Parathyroid adenoma (tissue), 2 donors: ENCODE results near the gene BTNL8.

ENCODE experiments used
- H2AFZ ChIP-seq: fragments of 300-600 bp; sonication (generic); one replicate; pipeline ENCODE4 v1.7.0; 2017; ENCODE audit warnings: antibody characterized with exemption, mild to moderate bottlenecking
- H3K27ac ChIP-seq: fragments of 300-600 bp; sonication (generic); one replicate; pipeline ENCODE4 v1.7.0; 2017
- H3K27me3 ChIP-seq: fragments of 300-600 bp; sonication (generic); one replicate; pipeline ENCODE4 v1.7.0; 2017; ENCODE audit warnings: low read length; ENCODE audit not compliant: control insufficient read depth, insufficient read depth
- H3K36me3 ChIP-seq: fragments of 300-600 bp; sonication (generic); one replicate; pipeline ENCODE4 v1.7.0; 2017; ENCODE audit warnings: low read length; ENCODE audit not compliant: control insufficient read depth, insufficient read depth
- H3K4me1 ChIP-seq: fragments of 300-600 bp; sonication (generic); one replicate; pipeline ENCODE4 v1.7.0; 2017; ENCODE audit warnings: control low read depth
- H3K4me2 ChIP-seq: fragments of 300-600 bp; sonication (generic); one replicate; pipeline ENCODE4 v1.7.0; 2017; ENCODE audit warnings: low read length
- H3K4me3 ChIP-seq: fragments of 300-600 bp; sonication (generic); one replicate; pipeline ENCODE4 v1.7.0; 2017; ENCODE audit warnings: low read depth, low read length
- H3K79me2 ChIP-seq: fragments of 300-600 bp; sonication (generic); one replicate; pipeline ENCODE4 v1.7.0; 2017; ENCODE audit warnings: control low read depth
- H3K9ac ChIP-seq: fragments of 300-600 bp; sonication (generic); one replicate; pipeline ENCODE4 v1.7.0; 2017; ENCODE audit warnings: mild to moderate bottlenecking
- H3K9me3 ChIP-seq: fragments of 300-600 bp; sonication (generic); one replicate; pipeline ENCODE4 v1.7.0; 2017; ENCODE audit warnings: low read length; ENCODE audit not compliant: control insufficient read depth
- CTCF ChIP-seq: fragments of 300-600 bp; sonication (generic); IDR thresholded peaks from one replicate; pipeline ENCODE4 v1.7.0; 2017; ENCODE audit warnings: antibody characterized with exemption, mild to moderate bottlenecking
- donor health status: primary hyperparathyroidism.

BTNL8 gene

GRCh38 chr5:180910182-180910581 is 11.2 kb downstream of the BTNL8 start:
- Histone ChIP-seq H3K4me2 (no peak overlapping the region), H3K9ac (no peak overlapping the region), H3K36me3 (no peaks in the 10 kb centered on the region), H3K9me3 (no peaks in the 10 kb centered on the region), H3K27ac (peak overlapping the region; percentile 25), H3K27me3 (no peaks in the 10 kb centered on the region), H2AFZ (no peak overlapping the region), H3K4me3 (no peak overlapping the region), H3K4me1 (no peaks in the 10 kb centered on the region), H3K79me2 (no peaks in the 10 kb centered on the region)
- TF ChIP-seq CTCF, result no peak

- Histone ChIP-seq H3K4me3 (no peak overlapping the region), H3K9me3 (no peaks in the 10 kb centered on the region), H3K27ac (no peak overlapping the region), H2AFZ (no peak overlapping the region), H3K9ac (no peak overlapping the region), H3K27me3 (no peaks in the 10 kb centered on the region), H3K4me1 (no peaks in the 10 kb centered on the region), H3K4me2 (no peak overlapping the region), H3K79me2 (no peaks in the 10 kb centered on the region), H3K36me3 (no peaks in the 10 kb centered on the region)
- no peak for TF ChIP-seq CTCF
These were observed 11.8 kb downstream of the BTNL8 start for GRCh38 chr5:180910735-180911134.

- Histone ChIP-seq H3K4me1 (no peaks in the 10 kb centered on the region), H3K79me2 (no peaks in the 10 kb centered on the region), H3K36me3 (no peaks in the 10 kb centered on the region), H3K27ac (no peak overlapping the region), H3K9me3 (no peaks in the 10 kb centered on the region), H3K27me3 (no peaks in the 10 kb centered on the region), H3K4me2 (no peak overlapping the region), H3K4me3 (no peak overlapping the region), H3K9ac (no peak overlapping the region), H2AFZ (no peak overlapping the region)
- no peak for TF ChIP-seq CTCF
These were observed 15.7 kb downstream of the BTNL8 start for GRCh38 chr5:180914646-180915045.

- H3K4me3 ChIP-seq, result no peak overlapping the region
- H2AFZ ChIP-seq, result no peak overlapping the region
- no peaks in the 10 kb centered on the region for H3K79me2 ChIP-seq
- TF ChIP-seq CTCF, result no peak
- no peak overlapping the region for H3K27ac ChIP-seq
- H3K9me3 ChIP-seq, result no peaks in the 10 kb centered on the region
- no peaks in the 10 kb centered on the region for H3K36me3 ChIP-seq
- H3K27me3 ChIP-seq, result no peaks in the 10 kb centered on the region
- no peaks in the 10 kb centered on the region for H3K4me1 ChIP-seq
- no peak overlapping the region for H3K4me2 ChIP-seq
- H3K9ac ChIP-seq, result no peak overlapping the region
These were observed 17.0 kb downstream of the BTNL8 start for GRCh38 chr5:180915924-180916323.

- Histone ChIP-seq H3K36me3 (no peaks in the 10 kb centered on the region), H3K79me2 (no peaks in the 10 kb centered on the region), H3K4me3 (no peak overlapping the region), H3K27me3 (no peaks in the 10 kb centered on the region), H3K9ac (no peak overlapping the region), H2AFZ (no peak overlapping the region), H3K4me1 (no peaks in the 10 kb centered on the region), H3K27ac (no peak overlapping the region), H3K4me2 (no peak overlapping the region), H3K9me3 (peaks cover 6% of the 10 kb centered on the region)
- no peak for TF ChIP-seq CTCF
These were observed 19.4 kb downstream of the BTNL8 start for GRCh38 chr5:180918380-180918779.
